HepG2 (cell line): ENCODE data around the gene APOL5. TPM values are rescaled to one million over a fixed set of nuclear protein-coding genes. Genes with fewer than 3 reads are reported as not detected.

ENCODE experiments used
- ATAC-seq: fragments of 200-7000 bp; cut with Tn5 transposase; 3 replicates; pipeline ENCODE4 v1.9.1; 2020; ENCODE audit warnings: mild to moderate bottlenecking, moderate library complexity
- BruUV-seq: library from RNA; stranded (reverse); fragments of 400-500 nt; replicated peaks from 2 replicates; lab custom pipeline; 2021; lab: Mats Ljungman, UMichigan
- CTCF ChIA-PET: fragments of 300-600 bp; formaldehyde crosslinking; extraction: SDS; loops from one replicate; lab custom pipeline; 2021; ENCODE audit warnings: low total read pairs, inconsistent platforms, low intra/inter-chr PET ratio; lab: Yijun Ruan, JAX
- POLR2A ChIA-PET: fragments of 350-600 bp; sonication (Branson Sonifier 250); formaldehyde crosslinking; loops from one replicate; lab custom pipeline; 2020; ENCODE audit warnings: antibody characterized with exemption, inconsistent platforms; lab: Yijun Ruan, JAX
- DNase-seq: peaks from one replicate; pipeline ENCODE4 v3.0.0-alpha.2; 2015; ENCODE audit warnings: low spot score
- FAIRE-seq: peaks from 3 replicates; lab custom pipeline; 2011; peaks lifted over from hg19 to GRCh38; lab: Jason Lieb, UNC
- H2AFZ ChIP-seq: one replicate; pipeline ENCODE4 v1.6.1; 2011; ENCODE audit warnings: low read length, inconsistent platforms
- H3K27ac ChIP-seq: fragments of 300-600 bp; 3 replicates; pipeline ENCODE4 v1.8.0; 2011; ENCODE audit warnings: mixed run types, mild to moderate bottlenecking, mixed read lengths, low read length, inconsistent platforms; ENCODE audit not compliant: insufficient read depth; ENCODE audit errors: extremely low read length
- H3K27me3 ChIP-seq, 2 experiments: fragments of 200-600 bp in 1 of 2; 2 replicates in 1 of 2; 3 replicates in 1 of 2; pipeline versions ENCODE4 v1.6.0 to v1.8.0; 2011; ENCODE audit warnings: low read length in 2 of 2, mild to moderate bottlenecking in 2 of 2, moderate library complexity in 2 of 2, inconsistent platforms in 1 of 2; ENCODE audit not compliant: insufficient read depth in 2 of 2, control insufficient read depth in 1 of 2
- H3K36me3 ChIP-seq, 2 experiments: fragments of 200-600 bp in 1 of 2; replicated peaks in 1 of 2; 2 replicates in 1 of 2; 3 replicates in 1 of 2; pipeline versions ENCODE4 v1.5.1 to v1.8.0; 2011; ENCODE audit warnings: low read length in 2 of 2, inconsistent platforms in 1 of 2; ENCODE audit not compliant: insufficient read depth in 2 of 2, control insufficient read depth in 1 of 2
- H3K4me1 ChIP-seq: 2 replicates; pipeline ENCODE4 v1.5.1; 2012; ENCODE audit warnings: low read length, inconsistent platforms; ENCODE audit not compliant: insufficient read depth
- H3K4me2 ChIP-seq: 2 replicates; pipeline ENCODE4 v1.6.0; 2011; ENCODE audit warnings: low read depth, low read length, inconsistent platforms
- H3K4me3 ChIP-seq, 3 experiments: fragments of 200-600 bp in 1 of 3; sonication (generic), shearing (Covaris generic) in 1 of 3; replicated peaks in 1 of 3; 2 replicates each; pipeline ENCODE4 v1.5.1; 2011 to 2016; ENCODE audit warnings: low read length in 3 of 3, inconsistent platforms in 2 of 3, low read depth in 2 of 3, mild to moderate bottlenecking in 2 of 3, control low read depth in 1 of 3, mixed read lengths in 1 of 3; ENCODE audit not compliant: insufficient read depth in 1 of 3
- H3K79me2 ChIP-seq: one replicate; pipeline ENCODE4 v1.6.1; 2011; ENCODE audit warnings: low read length, inconsistent platforms; ENCODE audit not compliant: insufficient read depth
- H3K9ac ChIP-seq: 2 replicates; pipeline ENCODE4 v1.6.0; 2011; ENCODE audit warnings: mild to moderate bottlenecking, low read depth, low read length, inconsistent platforms; ENCODE audit not compliant: insufficient read depth
- H3K9me3 ChIP-seq: 2 replicates; pipeline ENCODE4 v1.5.1; 2012; ENCODE audit warnings: mild to moderate bottlenecking, low read length
- H4K20me1 ChIP-seq: 2 replicates; pipeline ENCODE4 v1.6.0; 2011; ENCODE audit warnings: inconsistent platforms, mild to moderate bottlenecking, low read length, moderate library complexity; ENCODE audit not compliant: insufficient read depth
- CEBPB ChIP-seq: IDR thresholded peaks from 2 replicates; pipeline ENCODE4 v1.6.1; 2011; ENCODE audit warnings: low read depth, low read length, improper control_type of control experiment, borderline replicate concordance
- HDAC1 ChIP-seq: sonication (generic); formaldehyde crosslinking; IDR thresholded peaks from 2 replicates; pipeline ENCODE4 v1.5.1; 2020; ENCODE audit warnings: mild to moderate bottlenecking, missing genetic modification reagents
- HIC2 ChIP-seq: sonication (generic); formaldehyde crosslinking; IDR thresholded peaks from 2 replicates; pipeline ENCODE4 v1.9.0; 2022; ENCODE audit warnings: low read depth, missing genetic modification reagents
- HIVEP1 ChIP-seq: sonication (generic); formaldehyde crosslinking; IDR thresholded peaks from 2 replicates; pipeline ENCODE4 v1.4.0; 2020; ENCODE audit warnings: mild to moderate bottlenecking, missing genetic modification reagents
- NONO ChIP-seq, 2 experiments: fragments of 450-650 bp in 1 of 2; sonication (generic) in 1 of 2; formaldehyde crosslinking in 1 of 2; IDR thresholded peaks in 1 of 2; conservative IDR thresholded peaks in 1 of 2; 2 replicates each; pipeline versions ENCODE4 v1.6.1 to v1.8.0; 2017 to 2022; ENCODE audit warnings: mild to moderate bottlenecking in 1 of 2, missing genetic modification reagents in 1 of 2, moderate library complexity in 1 of 2
- ONECUT2 ChIP-seq: sonication (generic); formaldehyde crosslinking; IDR thresholded peaks from 2 replicates; pipeline ENCODE4 v1.4.0; 2020; ENCODE audit warnings: missing genetic modification reagents
- TRIM24 ChIP-seq: sonication (generic); formaldehyde crosslinking; IDR thresholded peaks from 2 replicates; pipeline ENCODE4 v1.8.0; 2022; ENCODE audit warnings: mild to moderate bottlenecking, missing genetic modification reagents
- ZNF33A ChIP-seq: sonication (generic); formaldehyde crosslinking; IDR thresholded peaks from 2 replicates; pipeline ENCODE4 v1.5.1; 2020; ENCODE audit warnings: missing genetic modification reagents, mild to moderate bottlenecking, moderate library complexity, borderline replicate concordance
- ZNF350 ChIP-seq: sonication (generic); formaldehyde crosslinking; IDR thresholded peaks from 2 replicates; pipeline ENCODE4 v1.4.0; 2020; ENCODE audit warnings: mild to moderate bottlenecking, low read depth, missing genetic modification reagents, borderline replicate concordance
- ZNF367 ChIP-seq: sonication (generic); formaldehyde crosslinking; IDR thresholded peaks from 2 replicates; pipeline ENCODE4 v1.4.0; 2020; ENCODE audit warnings: missing genetic modification reagents, borderline replicate concordance
- ZNF570 ChIP-seq: sonication (generic); formaldehyde crosslinking; IDR thresholded peaks from 2 replicates; pipeline ENCODE4 v1.4.0; 2020; ENCODE audit warnings: mild to moderate bottlenecking, missing genetic modification reagents, borderline replicate concordance
- ZNF672 ChIP-seq: sonication (generic); formaldehyde crosslinking; IDR thresholded peaks from 2 replicates; pipeline ENCODE4 v1.8.1; 2022; ENCODE audit warnings: missing genetic modification reagents
- WGBS: methylation state at CpG from one replicate; pipeline ENCODE4 v1.1.6; 2017; ENCODE audit warnings: low lambda C conversion rate; 5-methylcytosine and 5-hydroxymethylcytosine counted together
- in situ Hi-C: cut with HindIII; loops from 2 replicates; pipeline ENCODE4 v1.10.0; 2017; ENCODE audit warnings: low pct_unique_long_range_greater_than_20kb; ENCODE audit not compliant: extremely low pct_ligation_motif_present
- intact Hi-C: fragments of 100-400 bp; cut with micrococcal nuclease; formaldehyde crosslinking; loops from one replicate; pipeline ENCODE4 v1.10.0; 2022; ENCODE audit not compliant: unreplicated experiment
- polyA plus RNA-seq, 8 experiments: library from polyadenylated mRNA; depleted of rRNA in 3 of 8; stranded (reverse) in 7 of 8; unstranded in 1 of 8; fragments of >200 nt; fragmentation: Illumina TruSeq in 4 of 8; extraction: Trizol in 4 of 8; gene quantifications; 2 replicates each; pipeline versions ENCODE4 v1.2.1 to v1.2.3, GENCODE V29; 2011 to 2016; ENCODE audit warnings: low read depth in 4 of 8, missing spikeins in 1 of 8, mixed read lengths in 1 of 8; ENCODE audit not compliant: insufficient read depth in 1 of 8
- total RNA-seq, 5 experiments: library from RNA; depleted of rRNA; stranded (reverse); fragments of >200 nt; fragmentation: Illumina TruSeq; extraction: Trizol; gene quantifications; 2 replicates each; pipeline ENCODE4 v1.2.3, GENCODE V29; 2016; ENCODE audit warnings: low read depth in 1 of 5
- TF ChIP-seq, protein P1 (sequence below): IDR thresholded peaks from 2 replicates; pipeline ENCODE4 v1.6.1; 2016; ENCODE audit warnings: low read depth, borderline replicate concordance

The APOL5 gene
- total and polyA plus RNA-seq, 2 of the 13 experiments (the other 11 are each of a cell fraction or from before 2014, with no cell fraction given): not detected

GRCh38 chr22:35695202-35695601, 22.5 kb upstream of the APOL5 start:
- Histone ChIP-seq H3K4me1 (no peaks in the 10 kb centered on the region), H3K9me3 (no peaks in the 10 kb centered on the region), H3K27ac (no peak overlapping the region), H3K36me3 (no peaks in the 10 kb centered on the region), H3K4me3 (no peak overlapping the region), H3K4me2 (no peak overlapping the region), H4K20me1 (no peaks in the 10 kb centered on the region)
- FAIRE-seq (no peak), ATAC-seq (no peak)
- in situ Hi-C loops: no loop called here
- intact Hi-C loops: no loop called here
- no TSS peak for BruUV-seq
- 52% methylated on average over 8 of the region's 13 CpGs for WGBS
- CTCF ChIA-PET: no interaction called here
- POLR2A ChIA-PET: no interaction called here
- TF ChIP-seq ZNF570 (CRISPR knock-in tag): no peak
- no peak for TF ChIP-seq ZNF33A
- TF ChIP-seq, protein P1, sequence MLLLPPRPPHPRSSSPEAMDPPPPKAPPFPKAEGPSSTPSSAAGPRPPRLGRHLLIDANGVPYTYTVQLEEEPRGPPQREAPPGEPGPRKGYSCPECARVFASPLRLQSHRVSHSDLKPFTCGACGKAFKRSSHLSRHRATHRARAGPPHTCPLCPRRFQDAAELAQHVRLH (CRISPR knock-in tag): no peak
- TF ChIP-seq TRIM24: no peak
- no peak for TF ChIP-seq ZNF367 (CRISPR knock-in tag)
- no peak for TF ChIP-seq ONECUT2 (CRISPR knock-in tag)
- TF ChIP-seq ZNF350 (CRISPR knock-in tag): no peak
- no peak for TF ChIP-seq NONO (IDR thresholded peaks at IDR 0.05)
- TF ChIP-seq NONO (CRISPR knock-in tag; conservative IDR thresholded peaks at IDR 0.05): no peak
- TF ChIP-seq CEBPB: no peak
- TF ChIP-seq, all 625 proteins: peak for 0
- peaks cover 0 to 1% of the 10 kb centered on the region in 2 experiments; a peak in 1 of 5 replicates for H3K27me3 ChIP-seq
- no peak overlapping the region for H3K9ac ChIP-seq
- no peak for DNase-seq
- no peak overlapping the region for H2AFZ ChIP-seq
- H3K79me2 ChIP-seq: no peaks in the 10 kb centered on the region

DNA sequence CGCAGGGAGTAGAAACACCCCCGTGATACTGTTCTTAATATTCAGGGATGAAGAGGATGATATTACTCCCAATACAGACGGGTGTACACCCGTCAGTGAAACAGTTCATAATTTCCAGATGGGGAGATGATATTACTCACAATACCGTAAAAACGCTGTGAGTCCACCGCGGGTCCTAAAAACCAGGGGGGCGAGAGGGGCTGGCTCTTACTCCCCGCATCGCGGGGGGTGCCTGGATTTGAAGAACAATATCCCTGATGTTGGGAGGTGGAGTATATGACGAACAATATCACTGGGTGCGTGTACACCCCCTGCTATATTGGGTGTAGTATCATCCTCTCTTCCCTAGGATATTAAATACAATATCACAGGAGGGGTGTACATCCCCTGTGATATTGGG, 20.5 kb upstream of the APOL5 start:
- Histone ChIP-seq H3K4me1 (no peaks in the 10 kb centered on the region), H3K27ac (no peak overlapping the region), H3K36me3 (no peaks in the 10 kb centered on the region), H3K9me3 (no peaks in the 10 kb centered on the region), H3K4me2 (no peak overlapping the region), H2AFZ (no peak overlapping the region), H3K79me2 (no peaks in the 10 kb centered on the region), H3K27me3 (no peaks in the 10 kb centered on the region), H3K4me3 (no peak overlapping the region), H3K9ac (no peak overlapping the region), H4K20me1 (no peaks in the 10 kb centered on the region)
- BruUV-seq: no TSS peak
- FAIRE-seq (no peak), ATAC-seq (no peak), DNase-seq (no peak)
- ChIA-PET POLR2A (no interaction called here), CTCF (no interaction called here)
- TF ChIP-seq ZNF672 (no peak), HDAC1 (CRISPR knock-in tag) (no peak), HIVEP1 (CRISPR knock-in tag) (no peak), HIC2 (no peak)
- in situ Hi-C loops: no loop called here
- 48% methylated on average over 10 of the region's 14 CpGs for WGBS
- intact Hi-C loops: no loop called here
